ENCODE measurements around the gene PHLPP1. TPM values are rescaled to one million over a fixed set of nuclear protein-coding genes. Genes with fewer than 3 reads are reported as not detected.

PHLPP1 gene
- total and polyA plus RNA-seq, 2 of the 4 experiments (the other 2 are of a cell fraction) = 3.3 to 3.6 TPM

- no peak overlapping the region for H2BK20ac ChIP-seq (ENCODE audit: low read depth, low read length)
- dilution Hi-C loops (cut with HindIII; ENCODE audit: low sequenced_read_pairs, unreplicated experiment) = no loop called here
- ATAC-seq (ENCODE audit: low read depth) (peak; percentile 71), DNase-seq (peak; percentile 65)
- in situ Hi-C loops (cut with MboI; ENCODE audit: low sequenced_read_pairs) = no loop called here
- peak overlapping the region; percentile 30; the same call in 1 of the 2 replicates for H2BK120ac ChIP-seq (ENCODE audit: low read depth, low read length)
- H3K9ac ChIP-seq (ENCODE audit: low read depth, low read length) = no peak overlapping the region
- no peak overlapping the region for H3K27ac ChIP-seq (ENCODE audit: insufficient read depth, low read length)
- no peak overlapping the region for H2BK5ac ChIP-seq (ENCODE audit: low read depth, low read length, poor library complexity, severe bottlenecking)
- peak overlapping the region; percentile 8; the same call in 1 of the 2 replicates for H3K56ac ChIP-seq (ENCODE audit: extremely low read depth, insufficient read depth, low read length)
- H3K9me3 ChIP-seq (ENCODE audit: control insufficient read depth, insufficient read depth, low read length) = no peaks in the 10 kb centered on the region
- no peak overlapping the region for H2AK9ac ChIP-seq (replicated peaks; ENCODE audit: low read depth, low read length, poor library complexity)
- H2BK15ac ChIP-seq (ENCODE audit: low read depth, low read length) = no peak overlapping the region
- H3K18ac ChIP-seq (ENCODE audit: low read depth, low read length) = no peak overlapping the region
- H3K4me3 ChIP-seq (ENCODE audit: insufficient read depth, low read depth, low read length) = no peak overlapping the region
- H2AK5ac ChIP-seq (ENCODE audit: low read depth, low read length) = no peak overlapping the region
- H3K4ac ChIP-seq (ENCODE audit: low read depth, low read length) = no peak overlapping the region
- no peak overlapping the region for H4K5ac ChIP-seq (ENCODE audit: low read depth, low read length)
- H4K20me1 ChIP-seq (ENCODE audit: insufficient read depth, low read length) = no peaks in the 10 kb centered on the region; the same call in 1 of the 2 replicates
- no peak overlapping the region for H4K8ac ChIP-seq (ENCODE audit: low read depth in 2 of 2, low read length in 2 of 2)
- peaks cover 16% of the 10 kb centered on the region for H3K4me1 ChIP-seq (ENCODE audit: control insufficient read depth, insufficient read depth, low read length)
- peak overlapping the region; percentile 41; the same call in 1 of the 2 replicates for H3K4me2 ChIP-seq (ENCODE audit: low read depth, low read length)
- ChIA-PET CTCF (interaction anchor here (0.7 to 1.9 kb wide), 3 partner anchors 51 to 109 kb away, joined by 3 to 5 read pairs (median 3); no protein-coding TSS in a partner anchor), POLR2A (ENCODE audit: unreplicated experiment) (no interaction called here)
- TF ChIP-seq POLR2A (IDR thresholded peaks at IDR 0.05; ENCODE audit: low read depth, low read length) (no peak), CTCF (conservative IDR thresholded peaks at IDR 0.05; ENCODE audit: low read depth, low read length) (0 out of 2 replicates have a peak, but pooled peaks have one; percentile 10)
- peaks cover 0 to 17% of the 10 kb centered on the region in 2 experiments; a peak in 3 of 4 replicates for H3K79me1 ChIP-seq (ENCODE audit: low read depth in 1 of 2, low read length in 2 of 2)
- H3K14ac ChIP-seq (replicated peaks; ENCODE audit: low read depth, low read length) = 0 out of 2 replicates have a peak overlapping the region, but pooled peaks have one; percentile 10
- H2AFZ ChIP-seq (replicated peaks; ENCODE audit: low read length, poor library complexity) = no peak overlapping the region
- H3K9me1 ChIP-seq (ENCODE audit: insufficient read depth, low read length) = peaks cover 16% of the 10 kb centered on the region
- H3K36me3 ChIP-seq (ENCODE audit: control insufficient read depth, insufficient read depth, low read length) = no peaks in the 10 kb centered on the region
- no peak overlapping the region; the same call in 1 of the 2 replicates for H4K91ac ChIP-seq (ENCODE audit: insufficient read depth, low read depth, low read length)
- intact Hi-C loops (cut with micrococcal nuclease) = loop anchor here (1.0 kb wide), 1 partner anchor 162 kb away; the partner anchor contains the start of gene PHLPP1
- BruUV-seq (replicated peaks) = no TSS peak
- no peak overlapping the region for H3K23ac ChIP-seq (ENCODE audit: low read depth, low read length)
- no peaks in the 10 kb centered on the region for H3K27me3 ChIP-seq (ENCODE audit: control insufficient read depth, insufficient read depth, low read length)
- no CpG with 5 or more reads among the region's 6 CpGs for WGBS, 2 experiments (ENCODE audit: extremely low coverage in 2 of 2, insufficient read length in 1 of 2)
Observed at GRCh38 chr18:62877411-62878221, 162.3 kb downstream of the PHLPP1 start.

Measured in IMR-90 (cell line).